ENCODE measurements around the gene SNX27. TPM values are rescaled to one million over a fixed set of nuclear protein-coding genes. Genes with fewer than 3 reads are reported as not detected.

SNX27 gene
- total RNA-seq, 1 donor from 2014 or later = 33.9 TPM

DNA sequence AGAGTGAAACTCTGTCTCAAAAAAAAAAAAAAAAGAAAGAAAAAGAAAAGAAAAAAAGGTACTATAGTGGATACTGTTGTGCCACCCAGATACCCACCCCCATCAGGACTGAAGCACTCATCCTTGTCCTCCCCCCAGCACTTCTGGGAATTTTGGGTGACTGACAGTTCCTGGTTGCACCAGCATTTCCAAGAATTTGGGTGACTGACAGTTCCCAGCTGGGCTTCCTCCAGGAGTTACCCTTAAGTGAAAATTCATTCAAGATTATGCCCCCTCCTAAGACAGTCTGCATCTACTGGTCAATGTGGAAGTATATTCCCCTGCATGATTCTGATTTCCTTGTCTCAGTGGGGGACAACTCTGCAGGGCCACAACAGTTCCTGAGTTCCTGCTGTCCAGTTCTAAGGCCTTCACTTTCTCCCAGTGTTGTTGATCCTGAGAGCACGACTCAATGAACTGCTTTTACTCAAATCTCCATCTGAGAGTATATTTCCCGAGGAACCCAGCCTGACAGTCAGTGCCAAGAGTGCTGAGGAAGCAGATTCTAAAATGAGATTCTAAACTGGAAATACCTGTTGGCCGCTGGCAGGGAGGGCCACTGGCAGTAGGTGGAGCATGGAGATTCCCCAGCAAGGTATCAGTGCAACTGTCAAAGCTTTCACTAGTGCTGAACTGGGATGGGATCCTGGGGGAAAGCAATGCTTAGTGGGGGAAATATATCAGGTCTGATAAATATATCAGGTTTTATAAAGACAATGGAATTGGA, 127.9 kb downstream of the SNX27 start:
- no peak overlapping the region for H3K27ac Mint-ChIP-seq (ENCODE audit: unreplicated experiment)

DNA sequence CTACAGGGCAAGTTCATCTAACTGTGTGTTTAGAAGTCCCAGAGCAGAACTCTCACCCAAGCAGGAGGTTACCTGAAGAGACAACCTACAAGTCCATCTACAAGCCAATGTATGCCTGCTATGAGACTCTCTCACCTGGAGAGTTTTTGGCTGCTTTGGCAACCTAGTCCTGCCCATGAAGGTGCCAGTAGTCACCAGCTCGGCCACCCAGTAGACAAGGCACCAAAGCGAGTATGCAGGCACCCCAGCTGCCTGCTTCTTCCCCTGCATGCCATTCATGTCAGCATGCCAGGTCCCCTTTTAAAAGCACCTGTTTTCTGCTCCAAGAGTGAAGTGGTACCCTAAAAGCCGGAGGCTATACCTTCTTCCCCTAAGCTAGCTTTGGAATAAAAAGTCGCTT, 129.7 kb downstream of the SNX27 start:
- Mint-ChIP-seq H3K4me3 (ENCODE audit: unreplicated experiment) (no peak overlapping the region), H3K36me3 (ENCODE audit: unreplicated experiment) (peaks cover 3% of the 10 kb centered on the region), H3K27me3 (ENCODE audit: unreplicated experiment) (peaks cover 60% of the 10 kb centered on the region), H3K9me3 (ENCODE audit: unreplicated experiment) (peaks cover 6% of the 10 kb centered on the region), H3K27ac (ENCODE audit: unreplicated experiment) (no peak overlapping the region), H3K4me1 (ENCODE audit: unreplicated experiment) (no peaks in the 10 kb centered on the region)
- no peak for DNase-seq (ENCODE audit: extremely low spot score, unreplicated experiment)
- TF ChIP-seq, protein P1, sequence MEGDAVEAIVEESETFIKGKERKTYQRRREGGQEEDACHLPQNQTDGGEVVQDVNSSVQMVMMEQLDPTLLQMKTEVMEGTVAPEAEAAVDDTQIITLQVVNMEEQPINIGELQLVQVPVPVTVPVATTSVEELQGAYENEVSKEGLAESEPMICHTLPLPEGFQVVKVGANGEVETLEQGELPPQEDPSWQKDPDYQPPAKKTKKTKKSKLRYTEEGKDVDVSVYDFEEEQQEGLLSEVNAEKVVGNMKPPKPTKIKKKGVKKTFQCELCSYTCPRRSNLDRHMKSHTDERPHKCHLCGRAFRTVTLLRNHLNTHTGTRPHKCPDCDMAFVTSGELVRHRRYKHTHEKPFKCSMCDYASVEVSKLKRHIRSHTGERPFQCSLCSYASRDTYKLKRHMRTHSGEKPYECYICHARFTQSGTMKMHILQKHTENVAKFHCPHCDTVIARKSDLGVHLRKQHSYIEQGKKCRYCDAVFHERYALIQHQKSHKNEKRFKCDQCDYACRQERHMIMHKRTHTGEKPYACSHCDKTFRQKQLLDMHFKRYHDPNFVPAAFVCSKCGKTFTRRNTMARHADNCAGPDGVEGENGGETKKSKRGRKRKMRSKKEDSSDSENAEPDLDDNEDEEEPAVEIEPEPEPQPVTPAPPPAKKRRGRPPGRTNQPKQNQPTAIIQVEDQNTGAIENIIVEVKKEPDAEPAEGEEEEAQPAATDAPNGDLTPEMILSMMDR (IDR thresholded peaks at IDR 0.05) = no peak

More for the DNA sequence above, 127.9 kb downstream of the SNX27 start:
- TF ChIP-seq, protein P1 (IDR thresholded peaks at IDR 0.05) = no peak
- H3K4me3 Mint-ChIP-seq (ENCODE audit: unreplicated experiment) = no peak overlapping the region
- peaks cover 3% of the 10 kb centered on the region for H3K36me3 Mint-ChIP-seq (ENCODE audit: unreplicated experiment)
- H3K9me3 Mint-ChIP-seq (ENCODE audit: unreplicated experiment) = peaks cover 6% of the 10 kb centered on the region
- H3K4me1 Mint-ChIP-seq (ENCODE audit: unreplicated experiment) = no peaks in the 10 kb centered on the region
- H3K27me3 Mint-ChIP-seq (ENCODE audit: unreplicated experiment) = peaks cover 45% of the 10 kb centered on the region
- DNase-seq (ENCODE audit: extremely low spot score, unreplicated experiment) = no peak

Other genes starting within 250 kb of the SNX27 start
- 8.1 and 10.2 TPM in 2 replicates for gene SELENBP1, start 239.3 kb upstream of the SNX27 start, total RNA-seq
- gene PSMB4, start 212.5 kb upstream of the SNX27 start, total RNA-seq = 272 and 280 TPM in 2 replicates
- 105 and 107 TPM in 2 replicates for gene POGZ, start 152.6 kb upstream of the SNX27 start, total RNA-seq
- 0.99 and 1.7 TPM in 2 replicates for gene CGN, start 100.7 kb upstream of the SNX27 start, total RNA-seq
- gene TUFT1, start 71.7 kb upstream of the SNX27 start, total RNA-seq = 7.1 and 9.0 TPM in 2 replicates
- not detected in 2 replicates for gene CELF3, start 104.8 kb downstream of the SNX27 start, total RNA-seq
- not detected in 2 replicates for gene RIIAD1, start 109.5 kb downstream of the SNX27 start, total RNA-seq
- 67.4 and 73.0 TPM in 2 replicates for gene MRPL9, start 151.4 kb downstream of the SNX27 start, total RNA-seq
- gene TDRKH, start 178.4 kb downstream of the SNX27 start, total RNA-seq = 3.0 and 3.6 TPM in 2 replicates
- gene LINGO4, start 193.4 kb downstream of the SNX27 start, total RNA-seq = not detected in 2 replicates
- not detected in 2 replicates for gene RORC, start 219.8 kb downstream of the SNX27 start, total RNA-seq
- not detected in 2 replicates for gene C2CD4D, start 227.8 kb downstream of the SNX27 start, total RNA-seq
- gene THEM5, start 241.7 kb downstream of the SNX27 start, total RNA-seq = not detected in 2 replicates

All from osteocyte (in vitro differentiated cells).